ENCODE measurements around the gene GINS3. TPM values are rescaled to one million over a fixed set of nuclear protein-coding genes. Genes with fewer than 3 reads are reported as not detected.

GINS3 gene
- total RNA-seq, 4 donors from 2014 or later = 1.5 to 5.8 (median 3.4) TPM

DNA sequence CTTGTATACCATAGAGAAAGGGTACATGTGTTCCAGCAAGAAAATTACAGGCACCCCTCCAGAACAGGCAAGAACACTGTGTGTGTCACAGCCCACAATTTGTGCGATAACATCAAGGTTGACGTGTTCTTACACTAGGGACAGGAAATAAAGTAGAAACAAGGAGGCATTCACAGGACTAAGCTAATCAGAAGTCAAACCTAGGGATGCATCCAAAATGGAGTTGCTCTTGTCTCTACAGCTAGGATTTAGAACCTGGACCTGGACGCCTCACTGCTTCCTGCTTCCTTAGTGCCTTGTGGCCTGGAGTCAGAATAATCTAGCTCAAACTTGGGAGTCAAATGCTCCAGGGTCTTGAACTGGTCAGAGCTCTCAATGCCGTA lies 41.3 kb downstream of the GINS3 start:
- WGBS, 2 donors = 48 to 67% methylated on average over 3 to 4 of the region's 4 CpGs
- Histone ChIP-seq H3K9me3 (no peaks in the 10 kb centered on the region), H3K27me3 (no peaks in the 10 kb centered on the region), H3K4me3 (replicated peaks in 1 of 3) (no peak overlapping the region), H3K4me1 (no peaks in the 10 kb centered on the region), H3K36me3 (no peaks in the 10 kb centered on the region), H3K27ac (no peak overlapping the region)
- intact Hi-C loops (cut with DNase I) = no loop called here
- TF ChIP-seq, protein P1, sequence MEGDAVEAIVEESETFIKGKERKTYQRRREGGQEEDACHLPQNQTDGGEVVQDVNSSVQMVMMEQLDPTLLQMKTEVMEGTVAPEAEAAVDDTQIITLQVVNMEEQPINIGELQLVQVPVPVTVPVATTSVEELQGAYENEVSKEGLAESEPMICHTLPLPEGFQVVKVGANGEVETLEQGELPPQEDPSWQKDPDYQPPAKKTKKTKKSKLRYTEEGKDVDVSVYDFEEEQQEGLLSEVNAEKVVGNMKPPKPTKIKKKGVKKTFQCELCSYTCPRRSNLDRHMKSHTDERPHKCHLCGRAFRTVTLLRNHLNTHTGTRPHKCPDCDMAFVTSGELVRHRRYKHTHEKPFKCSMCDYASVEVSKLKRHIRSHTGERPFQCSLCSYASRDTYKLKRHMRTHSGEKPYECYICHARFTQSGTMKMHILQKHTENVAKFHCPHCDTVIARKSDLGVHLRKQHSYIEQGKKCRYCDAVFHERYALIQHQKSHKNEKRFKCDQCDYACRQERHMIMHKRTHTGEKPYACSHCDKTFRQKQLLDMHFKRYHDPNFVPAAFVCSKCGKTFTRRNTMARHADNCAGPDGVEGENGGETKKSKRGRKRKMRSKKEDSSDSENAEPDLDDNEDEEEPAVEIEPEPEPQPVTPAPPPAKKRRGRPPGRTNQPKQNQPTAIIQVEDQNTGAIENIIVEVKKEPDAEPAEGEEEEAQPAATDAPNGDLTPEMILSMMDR (IDR thresholded peaks at IDR 0.05) = no peak
- no peak for TF ChIP-seq POLR2A (IDR thresholded peaks at IDR 0.05)
- DNase-seq = no peak

DNA sequence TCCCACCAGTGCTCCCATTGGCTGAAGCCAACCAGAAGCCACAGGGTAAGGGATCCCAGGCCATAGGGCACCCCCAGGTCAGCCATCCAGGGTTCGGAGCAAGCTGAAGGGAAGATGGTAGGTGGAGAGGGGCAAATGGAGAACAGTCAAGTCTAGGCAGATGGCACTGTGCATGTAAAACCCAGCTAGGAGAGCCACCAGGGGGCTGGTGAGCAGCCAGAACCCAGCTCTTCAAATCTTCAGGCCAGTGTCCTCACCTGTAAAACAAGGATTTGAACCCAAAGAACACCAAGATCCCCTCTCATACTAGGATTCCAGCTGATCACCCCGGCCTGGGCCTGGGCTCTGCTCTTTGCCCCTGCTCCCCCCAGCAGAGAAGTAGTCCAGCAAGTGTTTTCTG lies 43.5 kb downstream of the GINS3 start:
- intact Hi-C loops (cut with DNase I) = no loop called here

DNA sequence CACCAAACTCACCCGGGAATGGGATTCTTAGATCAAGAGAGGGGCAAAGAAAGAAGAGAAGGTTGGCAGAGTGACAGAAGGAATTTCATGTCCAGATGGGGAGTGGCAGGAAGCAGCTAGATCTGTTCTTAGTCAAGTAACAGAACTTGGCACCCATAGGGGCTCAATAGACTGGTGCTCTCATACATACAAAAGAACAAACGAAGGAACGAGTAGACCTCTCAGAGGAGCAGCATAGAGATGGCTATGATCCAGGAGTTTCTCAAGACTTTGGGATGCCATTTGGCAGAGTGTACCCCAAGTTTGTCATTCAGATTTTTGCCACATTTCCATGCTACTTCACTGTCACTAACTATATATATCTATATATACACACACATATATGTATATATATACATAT lies 47.9 kb downstream of the GINS3 start:
- intact Hi-C loops (cut with DNase I) = no loop called here

More for the DNA sequence above, 43.5 kb downstream of the GINS3 start:
- Histone ChIP-seq H3K27me3 (no peaks in the 10 kb centered on the region), H3K27ac (no peak overlapping the region), H3K4me1 (no peaks in the 10 kb centered on the region), H3K36me3 (no peaks in the 10 kb centered on the region), H3K4me3 (replicated peaks in 1 of 3) (no peak overlapping the region), H3K9me3 (no peaks in the 10 kb centered on the region)
- TF ChIP-seq POLR2A (IDR thresholded peaks at IDR 0.05) = no peak
- TF ChIP-seq, protein P1 (IDR thresholded peaks at IDR 0.05) = no peak
- WGBS, 2 donors = 80 to 82% methylated on average over 2 of the region's 2 CpGs
- no peak for DNase-seq

DNA sequence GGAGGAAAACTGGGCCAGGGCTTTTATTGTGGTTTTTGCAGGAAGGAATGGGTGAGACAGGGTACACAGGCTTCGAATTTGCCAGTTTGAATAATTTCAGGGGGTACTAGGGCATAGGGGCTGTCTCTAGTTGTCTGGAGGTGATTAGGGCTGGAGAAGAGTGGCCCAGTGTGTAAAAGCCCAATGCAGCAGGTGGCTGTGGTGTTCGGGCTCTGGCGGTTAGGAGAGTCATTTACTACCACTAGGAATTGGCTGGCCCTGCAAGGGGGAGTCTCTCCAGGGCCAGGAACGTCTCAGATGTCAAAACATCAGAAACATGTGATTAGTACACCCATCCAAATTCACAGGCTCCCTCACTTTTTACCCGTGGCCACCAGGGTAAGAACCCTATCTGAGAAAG lies 50.3 kb downstream of the GINS3 start:
- H3K9me3 ChIP-seq = no peaks in the 10 kb centered on the region
- H3K4me3 ChIP-seq (replicated peaks in 1 of 3) = no peak overlapping the region
- intact Hi-C loops (cut with DNase I) = no loop called here
- H3K27me3 ChIP-seq = no peaks in the 10 kb centered on the region
- no peaks in the 10 kb centered on the region for H3K4me1 ChIP-seq
- WGBS, 2 donors = 56 to 65% methylated on average over 5 of the region's 5 CpGs
- no peaks in the 10 kb centered on the region for H3K36me3 ChIP-seq
- TF ChIP-seq, protein P1 (IDR thresholded peaks at IDR 0.05) = no peak
- TF ChIP-seq POLR2A (IDR thresholded peaks at IDR 0.05) = no peak
- no peak overlapping the region for H3K27ac ChIP-seq
- DNase-seq = no peak

More for the DNA sequence above, 47.9 kb downstream of the GINS3 start:
- Histone ChIP-seq H3K9me3 (no peaks in the 10 kb centered on the region), H3K4me3 (replicated peaks in 1 of 3) (no peak overlapping the region), H3K27me3 (no peaks in the 10 kb centered on the region), H3K27ac (no peak overlapping the region), H3K36me3 (no peaks in the 10 kb centered on the region), H3K4me1 (no peaks in the 10 kb centered on the region)
- TF ChIP-seq, protein P1 (IDR thresholded peaks at IDR 0.05) = no peak
- no peak for TF ChIP-seq POLR2A (IDR thresholded peaks at IDR 0.05)
- 53 to 77% methylated on average over 3 of the region's 3 CpGs for WGBS, 2 donors
- DNase-seq = no peak

DNA sequence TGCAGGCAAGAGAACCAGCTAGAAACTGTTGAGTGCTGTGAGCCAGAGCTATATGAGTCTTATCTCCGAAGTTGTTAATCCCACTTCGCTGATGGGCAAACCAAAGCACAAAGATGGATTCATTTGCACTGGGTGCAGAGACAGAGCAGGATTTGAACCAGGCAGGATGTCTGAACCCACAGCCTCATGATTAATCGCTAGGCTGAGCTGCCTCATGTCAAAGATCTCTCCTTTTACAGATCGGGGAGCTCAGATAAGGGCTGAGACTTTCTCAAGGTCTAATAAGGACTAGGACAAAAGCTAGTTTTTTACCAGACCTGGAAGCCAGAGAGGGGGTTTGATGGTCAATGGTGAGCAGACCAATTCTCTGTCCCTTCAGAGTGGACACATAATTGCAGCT lies 51.5 kb downstream of the GINS3 start:
- intact Hi-C loops (cut with DNase I) = no loop called here
- H3K27me3 ChIP-seq = no peaks in the 10 kb centered on the region
- WGBS, 2 donors = 74% methylated on average over 4 of the region's 4 CpGs
- H3K36me3 ChIP-seq = no peaks in the 10 kb centered on the region
- no peaks in the 10 kb centered on the region for H3K4me1 ChIP-seq
- no peak for TF ChIP-seq POLR2A (IDR thresholded peaks at IDR 0.05)
- TF ChIP-seq, protein P1 (IDR thresholded peaks at IDR 0.05) = no peak
- no peak overlapping the region for H3K27ac ChIP-seq
- no peak overlapping the region for H3K4me3 ChIP-seq (replicated peaks in 1 of 3)
- no peaks in the 10 kb centered on the region for H3K9me3 ChIP-seq
- no peak for DNase-seq
